OCI-LY7 (cell line): ENCODE data around the gene FAM9C. TPM values are rescaled to one million over a fixed set of nuclear protein-coding genes. Genes with fewer than 3 reads are reported as not detected.
A peak's percentile ranks its signal among the peaks of the same experiment; 100 is the strongest.

ENCODE experiments used
- BruUV-seq: library from RNA; stranded (reverse); fragments of 400-500 nt; replicated peaks from 2 replicates; lab custom pipeline; 2021; lab: Mats Ljungman, UMichigan
- CTCF ChIA-PET: fragments of 300-600 bp; sonication (Branson Sonifier 250); formaldehyde crosslinking; loops from one replicate; lab custom pipeline; 2022; ENCODE audit warnings: antibody characterized with exemption; ENCODE audit not compliant: unreplicated experiment; lab: Charles Lee
- POLR2A ChIA-PET: fragments of 300-600 bp; sonication (Branson Sonifier 250); formaldehyde crosslinking; loops from one replicate; lab custom pipeline; 2022; ENCODE audit warnings: antibody characterized with exemption; lab: Charles Lee
- DNase-seq: peaks from one replicate; pipeline ENCODE4 v3.0.0-alpha.2; 2015; ENCODE audit warnings: low spot score
- H2AFZ ChIP-seq: fragments of 200-600 bp; sonication (generic), shearing (Covaris generic); 2 replicates; pipeline ENCODE4 v1.6.1; 2014; ENCODE audit warnings: mild to moderate bottlenecking, antibody characterized with exemption, low read length, moderate library complexity
- H3K27ac ChIP-seq: fragments of 200-600 bp; sonication (generic); 2 replicates; pipeline ENCODE4 v1.5.1; 2014; ENCODE audit warnings: mixed run types, low read depth, mild to moderate bottlenecking, moderate library complexity, low read length, inconsistent platforms; ENCODE audit not compliant: poor library complexity, severe bottlenecking
- H3K36me3 ChIP-seq: fragments of 200-600 bp; sonication (generic); 2 replicates; pipeline ENCODE4 v1.6.1; 2014; ENCODE audit warnings: mild to moderate bottlenecking, antibody characterized with exemption, low read length, moderate library complexity, mixed read lengths; ENCODE audit not compliant: insufficient read depth
- H3K4me1 ChIP-seq: fragments of 200-600 bp; sonication (generic); 2 replicates; pipeline ENCODE4 v1.5.1; 2014; ENCODE audit warnings: mild to moderate bottlenecking, low read length; ENCODE audit not compliant: insufficient read depth, poor library complexity, severe bottlenecking
- H3K4me2 ChIP-seq: fragments of 200-600 bp; sonication (generic); 2 replicates; pipeline ENCODE4 v1.6.1; 2014; ENCODE audit warnings: mild to moderate bottlenecking, low read length
- H3K4me3 ChIP-seq: fragments of 200-600 bp; sonication (generic); 2 replicates; pipeline ENCODE4 v1.5.1; 2014; ENCODE audit warnings: mild to moderate bottlenecking, low read depth, low read length; ENCODE audit not compliant: poor library complexity, severe bottlenecking
- H3K79me2 ChIP-seq: fragments of 200-600 bp; sonication (generic); 2 replicates; pipeline ENCODE4 v1.6.1; 2016; ENCODE audit warnings: low read depth, mild to moderate bottlenecking, low read length, moderate library complexity, mixed read lengths; ENCODE audit not compliant: insufficient read depth
- H3K9me2 ChIP-seq: fragments of 200-600 bp; sonication (generic); 2 replicates; pipeline ENCODE4 v1.6.1; 2016; ENCODE audit warnings: mild to moderate bottlenecking, low read length, mixed read lengths; ENCODE audit not compliant: insufficient read depth
- H3K9me3 ChIP-seq: fragments of 200-600 bp; sonication (generic); 2 replicates; pipeline ENCODE4 v1.6.1; 2014; ENCODE audit warnings: mild to moderate bottlenecking, mixed run types, low read length, mixed read lengths
- H4K20me1 ChIP-seq: fragments of 200-600 bp; sonication (generic); 2 replicates; pipeline ENCODE4 v1.6.1; 2014; ENCODE audit warnings: mild to moderate bottlenecking, antibody characterized with exemption, low read length, moderate library complexity, mixed read lengths; ENCODE audit not compliant: insufficient read depth
- CTCF ChIP-seq: fragments of 200-600 bp; sonication (generic); conservative IDR thresholded peaks from 2 replicates; pipeline ENCODE4 v1.5.1; 2014; ENCODE audit warnings: mild to moderate bottlenecking, antibody characterized with exemption, low read length, moderate library complexity, mixed read lengths
- EZH2phosphoT487 ChIP-seq: fragments of 200-600 bp; sonication (generic); IDR thresholded peaks from 2 replicates; pipeline ENCODE4 v1.6.1; 2018; ENCODE audit warnings: low read depth, borderline replicate concordance, mild to moderate bottlenecking, mixed run types, antibody characterized with exemption, low read length, moderate library complexity, mixed read lengths
- intact Hi-C: fragments of 100-400 bp; cut with micrococcal nuclease; formaldehyde crosslinking; loops from one replicate; pipeline ENCODE4 v1.10.0; 2022; ENCODE audit not compliant: unreplicated experiment
- total RNA-seq, 2 experiments: library from RNA; depleted of rRNA in 1 of 2; stranded (reverse); fragments of >200 nt in 1 of 2; shearing (Covaris generic) in 1 of 2; gene quantifications; 2 replicates each; pipeline ENCODE4 v1.2.3, GENCODE V29; 2014 to 2022

FAM9C gene
- total RNA-seq, 2 experiments from 2014 or later = not detected

- Histone ChIP-seq H3K79me2 (no peaks in the 10 kb centered on the region), H2AFZ (no peak overlapping the region), H3K4me2 (no peak overlapping the region), H3K9me2 (no peaks in the 10 kb centered on the region), H3K27ac (no peak overlapping the region), H3K9me3 (no peaks in the 10 kb centered on the region), H3K36me3 (no peaks in the 10 kb centered on the region), H3K4me1 (no peaks in the 10 kb centered on the region), H3K4me3 (no peak overlapping the region), H4K20me1 (no peaks in the 10 kb centered on the region)
- ChIA-PET POLR2A (interaction anchor here (0.8 kb wide), 1 partner anchor 8 kb away, joined by 4 read pairs; no protein-coding TSS in a partner anchor), CTCF (no interaction called here)
- BruUV-seq = no TSS peak
- DNase-seq = no peak
- TF ChIP-seq EZH2phosphoT487 (no peak), CTCF (no peak)
- intact Hi-C loops = no loop called here
Measured at GRCh38 chrX:12987340-12987739, 57.1 kb downstream of the FAM9C start.

DNA sequence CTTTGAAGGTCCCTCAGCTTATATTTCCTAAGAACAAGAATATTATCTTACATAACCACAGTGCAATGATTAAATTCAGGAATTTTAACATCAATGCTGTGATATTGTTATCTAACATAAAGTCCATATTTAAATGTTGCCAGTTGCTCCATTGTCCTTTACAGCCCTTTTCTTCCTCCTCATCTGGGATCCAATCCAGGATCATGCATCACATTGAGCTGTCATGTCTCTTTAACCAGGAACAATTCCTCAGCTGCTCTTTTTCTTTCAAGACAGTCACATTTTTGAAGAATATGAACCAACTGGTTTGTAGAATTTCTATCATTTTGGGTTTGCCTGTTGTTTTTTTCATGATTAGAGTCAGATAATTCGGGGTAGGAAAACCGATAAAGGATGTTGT is 57.5 kb downstream of the FAM9C start:
- no TSS peak for BruUV-seq
- no peak for DNase-seq
- Histone ChIP-seq H3K9me2 (no peaks in the 10 kb centered on the region), H3K27ac (no peak overlapping the region), H3K4me2 (no peak overlapping the region), H2AFZ (no peak overlapping the region), H3K9me3 (no peaks in the 10 kb centered on the region), H3K79me2 (no peaks in the 10 kb centered on the region), H4K20me1 (no peaks in the 10 kb centered on the region), H3K4me3 (no peak overlapping the region), H3K4me1 (peaks cover 3% of the 10 kb centered on the region), H3K36me3 (no peaks in the 10 kb centered on the region)
- CTCF ChIA-PET = no interaction called here
- TF ChIP-seq CTCF (no peak), EZH2phosphoT487 (no peak)
- POLR2A ChIA-PET = interaction anchor here (0.8 kb wide), 2 partner anchors 9 to 13 kb away, joined by 4 read pairs; no protein-coding TSS in a partner anchor
- intact Hi-C loops = no loop called here

GRCh38 chrX:12986164-12986779 is 58.1 kb downstream of the FAM9C start:
- POLR2A ChIA-PET = interaction anchor here (0.8 kb wide), 2 partner anchors 9 to 14 kb away, joined by 4 read pairs; no protein-coding TSS in a partner anchor

More at GRCh38 chrX:12986164-12986779, 58.1 kb downstream of the FAM9C start:
- CTCF ChIA-PET = no interaction called here
- Histone ChIP-seq H3K9me3 (no peaks in the 10 kb centered on the region), H3K4me2 (no peak overlapping the region), H3K4me3 (no peak overlapping the region), H3K79me2 (no peaks in the 10 kb centered on the region), H3K4me1 (peaks cover 8% of the 10 kb centered on the region), H3K9me2 (no peaks in the 10 kb centered on the region), H3K36me3 (no peaks in the 10 kb centered on the region), H2AFZ (0 out of 2 replicates have a peak overlapping the region, but pooled peaks have one; percentile 25), H4K20me1 (no peaks in the 10 kb centered on the region), H3K27ac (no peak overlapping the region)
- no TSS peak for BruUV-seq
- intact Hi-C loops = no loop called here
- TF ChIP-seq CTCF = no peak
- no peak for TF ChIP-seq EZH2phosphoT487
- no peak for DNase-seq
